ENCODE results near the gene NPEPL1. TPM values are rescaled to one million over a fixed set of nuclear protein-coding genes. Genes with fewer than 3 reads are reported as not detected.
"Not testable (repeated sequence)": the region's sequence is repeated elsewhere in the genome, so short reads cannot be mapped to it uniquely, and the experiment has no call there.

The NPEPL1 gene
- polyA plus RNA-seq, 2 of the 4 experiments (the other 2 are of a cell fraction): 8.6 to 34.6 TPM

DNA sequence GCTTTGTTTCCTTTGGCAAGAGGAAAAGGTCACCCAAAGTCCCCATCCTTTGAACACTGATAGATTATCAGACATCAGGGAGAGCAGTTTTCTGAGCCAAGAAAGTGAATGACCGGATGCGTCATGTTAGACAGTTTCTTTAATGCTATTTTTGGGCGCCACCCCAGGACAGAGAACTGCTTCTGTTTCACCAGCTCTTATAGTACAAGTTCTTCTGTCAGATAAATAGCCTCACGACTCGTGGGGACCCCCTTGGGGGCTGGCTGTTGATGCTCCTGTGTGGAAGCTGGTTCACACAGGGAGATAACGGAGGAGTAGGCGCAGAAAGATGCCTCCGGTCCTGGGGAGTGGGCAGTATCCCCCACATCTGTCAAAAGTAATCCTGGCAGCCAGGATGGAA lies 54.6 kb downstream of the NPEPL1 start:
- FAIRE-seq (no peak), ATAC-seq (no peak), DNase-seq (ENCODE audit: low read depth in 1 of 2, low spot score in 1 of 2) (no peak)
- POLR2A ChIA-PET: no interaction called here
- Histone ChIP-seq H3K9me3 (no peaks in the 10 kb centered on the region), H3K4me3 (no peak overlapping the region), H3K4me2 (no peak overlapping the region), H3K27ac (no peak overlapping the region), H3K4me1 (no peaks in the 10 kb centered on the region)
- WGBS (ENCODE audit: missing lambda C conversion rate): 40% methylated on average over 8 of the region's 8 CpGs
- CTCF ChIA-PET: no interaction called here
- TF ChIP-seq MAZ (IDR thresholded peaks at IDR 0.05; ENCODE audit: borderline replicate concordance, low read depth, low read length) (no peak), MYC (IDR thresholded peaks at IDR 0.05; ENCODE audit: borderline replicate concordance, low read length) (no peak), FOSL2 (IDR thresholded peaks at IDR 0.05) (no peak), FOSL2 (CRISPR knock-in tag; IDR thresholded peaks at IDR 0.05) (no peak), CBX2 (IDR thresholded peaks at IDR 0.05; ENCODE audit: borderline replicate concordance, low read depth) (no peak), MAX (IDR thresholded peaks at IDR 0.05) (no peak), KDM1A (IDR thresholded peaks at IDR 0.05; ENCODE audit: low read depth) (no peak), FOSB (CRISPR knock-in tag; IDR thresholded peaks at IDR 0.05) (no peak), HOXA7 (CRISPR knock-in tag; IDR thresholded peaks at IDR 0.05) (no peak), HOXB13 (CRISPR knock-in tag; IDR thresholded peaks at IDR 0.05; ENCODE audit: low read depth) (no peak), GATA3 (IDR thresholded peaks at IDR 0.05; ENCODE audit: borderline replicate concordance) (no peak), EHF (CRISPR knock-in tag; IDR thresholded peaks at IDR 0.05) (no peak), HEYL (CRISPR knock-in tag; IDR thresholded peaks at IDR 0.05) (no peak), TP53 (CRISPR knock-in tag; IDR thresholded peaks at IDR 0.05) (no peak), KDM5A (IDR thresholded peaks at IDR 0.05) (no peak), NPAS2 (CRISPR knock-in tag; IDR thresholded peaks at IDR 0.05; ENCODE audit: borderline replicate concordance) (no peak), CHD4 (IDR thresholded peaks at IDR 0.05; ENCODE audit: borderline replicate concordance) (no peak), HDAC2 (IDR thresholded peaks at IDR 0.05) (no peak)
- TF ChIP-seq, protein P1, sequence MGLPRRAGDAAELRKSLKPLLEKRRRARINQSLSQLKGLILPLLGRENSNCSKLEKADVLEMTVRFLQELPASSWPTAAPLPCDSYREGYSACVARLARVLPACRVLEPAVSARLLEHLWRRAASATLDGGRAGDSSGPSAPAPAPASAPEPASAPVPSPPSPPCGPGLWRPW (IDR thresholded peaks at IDR 0.05): no peak

- Histone ChIP-seq H3K4me3 (no peak overlapping the region), H3K4me2 (no peak overlapping the region), H3K9me3 (no peaks in the 10 kb centered on the region), H3K4me1 (no peaks in the 10 kb centered on the region), H3K27ac (no peak overlapping the region)
- WGBS (ENCODE audit: missing lambda C conversion rate): 1% methylated on average over 3 of the region's 3 CpGs
- TF ChIP-seq HOXB5 (CRISPR knock-in tag; IDR thresholded peaks at IDR 0.05) (no peak), ZFP36 (IDR thresholded peaks at IDR 0.05; ENCODE audit: borderline replicate concordance, partially characterized antibody) (no peak), MYC (IDR thresholded peaks at IDR 0.05; ENCODE audit: borderline replicate concordance, low read length) (no peak), EHF (CRISPR knock-in tag; IDR thresholded peaks at IDR 0.05) (no peak)
- DNase-seq (ENCODE audit: low read depth in 1 of 2, low spot score in 1 of 2) (no peak), FAIRE-seq (no peak), ATAC-seq (no peak)
- ChIA-PET POLR2A (no interaction called here), CTCF (no interaction called here)
Measured at GRCh38 chr20:58748618-58749017, 56.0 kb downstream of the NPEPL1 start.

GRCh38 chr20:58749098-58749769 lies 56.6 kb downstream of the NPEPL1 start:
- WGBS (ENCODE audit: missing lambda C conversion rate): 32% methylated on average over 11 of the region's 11 CpGs

GRCh38 chr20:58749979-58750378 lies 57.4 kb downstream of the NPEPL1 start:
- Histone ChIP-seq H3K27ac (no peak overlapping the region), H3K4me3 (no peak overlapping the region), H3K4me1 (no peaks in the 10 kb centered on the region), H3K4me2 (no peak overlapping the region), H3K9me3 (no peaks in the 10 kb centered on the region)
- ATAC-seq: no peak
- POLR2A ChIA-PET: no interaction called here
- TF ChIP-seq MAZ (IDR thresholded peaks at IDR 0.05; ENCODE audit: borderline replicate concordance, low read depth, low read length): no peak
- no peak for TF ChIP-seq CBX2 (IDR thresholded peaks at IDR 0.05; ENCODE audit: borderline replicate concordance, low read depth)
- TF ChIP-seq ATOH8 (CRISPR knock-in tag; IDR thresholded peaks at IDR 0.05; ENCODE audit: low read depth): no peak
- no peak for TF ChIP-seq HOXA7 (CRISPR knock-in tag; IDR thresholded peaks at IDR 0.05)
- no peak for TF ChIP-seq TFCP2L1 (CRISPR knock-in tag; IDR thresholded peaks at IDR 0.05)
- no peak for DNase-seq (ENCODE audit: low read depth in 1 of 2, low spot score in 1 of 2)
- FAIRE-seq: no peak
- CTCF ChIA-PET: no interaction called here
- WGBS (ENCODE audit: missing lambda C conversion rate): 53% methylated on average over 5 of the region's 5 CpGs

More at GRCh38 chr20:58749098-58749769, 56.6 kb downstream of the NPEPL1 start:
- Histone ChIP-seq H3K4me1 (no peaks in the 10 kb centered on the region), H3K27ac (no peak overlapping the region), H3K4me2 (no peak overlapping the region), H3K9me3 (no peaks in the 10 kb centered on the region), H3K4me3 (no peak overlapping the region)
- ChIA-PET CTCF (no interaction called here), POLR2A (no interaction called here)
- no peak for TF ChIP-seq RNF2 (IDR thresholded peaks at IDR 0.05; ENCODE audit: borderline replicate concordance, low read depth)
- FAIRE-seq (no peak), DNase-seq (ENCODE audit: low read depth in 1 of 2, low spot score in 1 of 2) (no peak), ATAC-seq (no peak)

- POLR2A ChIA-PET; H3K4me3 ChIP-seq; H3K4me2 ChIP-seq; H3K4me1 ChIP-seq; ATAC-seq; FAIRE-seq; H3K9me3 ChIP-seq; DNase-seq (ENCODE audit: low read depth in 1 of 2, low spot score in 1 of 2); CTCF ChIA-PET; H3K27ac ChIP-seq: not testable (repeated sequence)
- 3% methylated on average over 2 of the region's 2 CpGs for WGBS (ENCODE audit: missing lambda C conversion rate)
Measured at GRCh38 chr20:58750706-58751105, 58.1 kb downstream of the NPEPL1 start.

Data from A549 (cell line).